H9 (cell line): ENCODE measurements around the gene MAPRE3. TPM values are rescaled to one million over a fixed set of nuclear protein-coding genes. Genes with fewer than 3 reads are reported as not detected.

ENCODE experiments used
- DNase-seq: peaks from one replicate; pipeline ENCODE4 v3.0.0-alpha.2; 2017
- H2AFZ ChIP-seq: one replicate; pipeline ENCODE4 v1.6.1; 2013; ENCODE audit warnings: mild to moderate bottlenecking, low read length, control low read depth, moderate library complexity
- H2AK5ac ChIP-seq: 2 replicates; pipeline ENCODE4 v1.6.1; 2013; ENCODE audit warnings: low read length, control low read depth, mixed read lengths; ENCODE audit not compliant: insufficient read length
- H2BK120ac ChIP-seq: one replicate; pipeline ENCODE4 v1.6.1; 2013; ENCODE audit warnings: low read depth, mild to moderate bottlenecking, low read length, control low read depth, inconsistent platforms; ENCODE audit not compliant: poor library complexity, severe bottlenecking
- H2BK12ac ChIP-seq: 2 replicates; pipeline ENCODE4 v1.6.1; 2013; ENCODE audit warnings: low read length, control low read depth, mixed read lengths, low read depth; ENCODE audit not compliant: insufficient read length
- H2BK15ac ChIP-seq: 2 replicates; pipeline ENCODE4 v1.6.1; 2013; ENCODE audit warnings: low read depth, low read length, control low read depth
- H2BK20ac ChIP-seq: one replicate; pipeline ENCODE4 v1.6.1; 2013; ENCODE audit warnings: low read depth, mild to moderate bottlenecking, low read length, control low read depth, inconsistent platforms; ENCODE audit not compliant: poor library complexity, severe bottlenecking
- H2BK5ac ChIP-seq: 2 replicates; pipeline ENCODE4 v1.6.1; 2013; ENCODE audit warnings: low read length, control low read depth, mixed read lengths; ENCODE audit not compliant: insufficient read length
- H3K14ac ChIP-seq: 2 replicates; pipeline ENCODE4 v1.6.1; 2013; ENCODE audit warnings: low read length, control low read depth; ENCODE audit not compliant: insufficient read depth
- H3K18ac ChIP-seq: 2 replicates; pipeline ENCODE4 v1.6.1; 2013; ENCODE audit warnings: low read depth, mild to moderate bottlenecking, mixed read lengths, low read length, control low read depth; ENCODE audit not compliant: insufficient read length
- H3K23ac ChIP-seq: 2 replicates; pipeline ENCODE4 v1.6.1; 2013; ENCODE audit warnings: low read length, control low read depth, mixed read lengths, low read depth; ENCODE audit not compliant: insufficient read length
- H3K23me2 ChIP-seq: 2 replicates; pipeline ENCODE4 v1.6.1; 2013; ENCODE audit warnings: low read depth, mild to moderate bottlenecking, mixed read lengths, low read length, control low read depth; ENCODE audit not compliant: insufficient read length, poor library complexity, severe bottlenecking
- H3K27ac ChIP-seq: 2 replicates; pipeline ENCODE4 v1.5.1; 2013; ENCODE audit warnings: low read length, control low read depth, mixed read lengths, low read depth; ENCODE audit not compliant: insufficient read length
- H3K27me3 ChIP-seq: 2 replicates; pipeline ENCODE4 v1.6.1; 2013; ENCODE audit warnings: low read length, control low read depth, inconsistent platforms; ENCODE audit not compliant: insufficient read depth
- H3K4ac ChIP-seq: 2 replicates; pipeline ENCODE4 v1.6.1; 2013; ENCODE audit warnings: low read depth, mild to moderate bottlenecking, control low read depth, inconsistent platforms, low read length, moderate library complexity
- H3K4me1 ChIP-seq: 2 replicates; pipeline ENCODE4 v1.6.1; 2013; ENCODE audit warnings: low read length, control low read depth, inconsistent platforms; ENCODE audit not compliant: insufficient read depth
- H3K4me2 ChIP-seq: 2 replicates; pipeline ENCODE4 v1.6.1; 2013; ENCODE audit warnings: low read length, control low read depth, mixed read lengths; ENCODE audit not compliant: insufficient read length, insufficient read depth
- H3K56ac ChIP-seq: 2 replicates; pipeline ENCODE4 v1.6.1; 2013; ENCODE audit warnings: low read depth, mild to moderate bottlenecking, mixed read lengths, low read length, control low read depth; ENCODE audit not compliant: insufficient read length
- H3K79me1 ChIP-seq: 2 replicates; pipeline ENCODE4 v1.6.1; 2013; ENCODE audit warnings: low read depth, mild to moderate bottlenecking, moderate library complexity, low read length, control low read depth, inconsistent platforms; ENCODE audit not compliant: insufficient read depth, poor library complexity, severe bottlenecking
- H3K79me2 ChIP-seq: 2 replicates; pipeline ENCODE4 v1.6.1; 2013; ENCODE audit warnings: low read length, control low read depth, inconsistent platforms; ENCODE audit not compliant: insufficient read depth
- H3K9ac ChIP-seq: 2 replicates; pipeline ENCODE4 v1.6.1; 2013; ENCODE audit warnings: low read length, control low read depth, mixed read lengths; ENCODE audit not compliant: insufficient read length; ENCODE audit errors: extremely low read depth
- H3K9me3 ChIP-seq: one replicate; pipeline ENCODE4 v1.6.1; 2013; ENCODE audit warnings: low read depth, low read length, inconsistent platforms; ENCODE audit not compliant: control insufficient read depth
- H3T11ph ChIP-seq: one replicate; pipeline ENCODE4 v1.6.1; 2013; ENCODE audit warnings: mild to moderate bottlenecking, low read length, control low read depth, inconsistent platforms
- H4K20me1 ChIP-seq: one replicate; pipeline ENCODE4 v1.6.1; 2013; ENCODE audit not compliant: control insufficient read depth, insufficient read length, insufficient read depth
- H4K5ac ChIP-seq: 2 replicates; pipeline ENCODE4 v1.6.1; 2013; ENCODE audit warnings: low read depth, mild to moderate bottlenecking, mixed read lengths, low read length, control low read depth; ENCODE audit not compliant: insufficient read length
- H4K8ac ChIP-seq: replicated peaks from 2 replicates; pipeline ENCODE4 v1.6.1; 2013; ENCODE audit warnings: low read length, control low read depth, mixed read lengths, low read depth; ENCODE audit not compliant: insufficient read length
- H4K91ac ChIP-seq: 2 replicates; pipeline ENCODE4 v1.6.1; 2013; ENCODE audit warnings: low read depth, mild to moderate bottlenecking, moderate library complexity, mixed read lengths, low read length, control low read depth; ENCODE audit not compliant: insufficient read length
- H3K27ac Mint-ChIP-seq, 3 experiments: 2 replicates in 2 of 3; 3 replicates in 1 of 3; pipeline ENCODE4 v1.8.0; 2020 to 2021; ENCODE audit warnings: mixed read lengths in 3 of 3, mild to moderate bottlenecking in 1 of 3, moderate library complexity in 1 of 3
- H3K27me3 Mint-ChIP-seq: 2 replicates; pipeline ENCODE4 v1.8.0; 2021; ENCODE audit warnings: low read depth, mild to moderate bottlenecking, moderate library complexity, mixed read lengths
- H3K36me3 Mint-ChIP-seq, 3 experiments: 2 replicates in 2 of 3; 3 replicates in 1 of 3; pipeline ENCODE4 v1.8.0; 2020 to 2021; ENCODE audit warnings: low read depth in 3 of 3, mixed read lengths in 3 of 3; ENCODE audit not compliant: insufficient read depth in 1 of 3
- H3K4me1 Mint-ChIP-seq, 2 experiments: 2 replicates each; pipeline ENCODE4 v1.8.0; 2020; ENCODE audit warnings: mixed read lengths in 2 of 2
- H3K4me3 Mint-ChIP-seq, 2 experiments: 2 replicates in 1 of 2; 3 replicates in 1 of 2; pipeline ENCODE4 v1.8.0; 2020 to 2021; ENCODE audit warnings: mild to moderate bottlenecking in 2 of 2, mixed read lengths in 2 of 2, moderate library complexity in 1 of 2
- H3K9me3 Mint-ChIP-seq, 2 experiments: 2 replicates in 1 of 2; 3 replicates in 1 of 2; pipeline ENCODE4 v1.8.0; 2020; ENCODE audit warnings: mild to moderate bottlenecking in 2 of 2, mixed read lengths in 2 of 2, moderate library complexity in 1 of 2
- CTCF ChIP-seq: fragments of 200-600 bp; sonication (generic); conservative IDR thresholded peaks from 3 replicates; pipeline ENCODE4 v1.8.0; 2021; ENCODE audit warnings: antibody characterized with exemption, mild to moderate bottlenecking
- WGBS: extraction: QIAGEN DNeasy Blood & Tissue Kit; methylation state at CpG from one replicate; pipeline ENCODE4 v1.1.7; 2013; ENCODE audit warnings: missing lambda C conversion rate, low lambda C conversion rate, mixed read lengths; ENCODE audit not compliant: insufficient read length; ENCODE audit errors: extremely low coverage; 5-methylcytosine and 5-hydroxymethylcytosine counted together
- total RNA-seq: library from RNA; stranded (reverse); gene quantifications from 2 replicates; pipeline ENCODE4 v1.2.1, GENCODE V29; 2021

The MAPRE3 gene
- total RNA-seq, 1 experiment from 2014 or later = 2.0 TPM

GRCh38 chr2:26957534-26957933 is 12.9 kb upstream of the MAPRE3 start:
- H3K27ac Mint-ChIP-seq = no peak overlapping the region
- Histone ChIP-seq H3K4me2 (no peak overlapping the region), H3K4ac (no peak overlapping the region), H3T11ph (no peak overlapping the region), H2BK15ac (no peak overlapping the region), H3K27me3 (no peaks in the 10 kb centered on the region; the same call in 1 of the 2 replicates), H2BK20ac (no peak overlapping the region), H4K20me1 (no peaks in the 10 kb centered on the region), H3K9ac (no peak overlapping the region), H3K27ac (no peak overlapping the region), H4K5ac (no peak overlapping the region), H3K79me1 (no peaks in the 10 kb centered on the region), H2AFZ (no peak overlapping the region), H4K91ac (no peak overlapping the region), H3K23ac (no peak overlapping the region), H3K9me3 (no peaks in the 10 kb centered on the region), H3K79me2 (no peaks in the 10 kb centered on the region), H2BK120ac (no peak overlapping the region), H2BK5ac (no peak overlapping the region), H3K56ac (no peak overlapping the region), H3K4me1 (no peaks in the 10 kb centered on the region), H4K8ac (no peak overlapping the region), H3K14ac (no peak overlapping the region), H3K23me2 (no peaks in the 10 kb centered on the region), H3K18ac (no peak overlapping the region), H2BK12ac (no peak overlapping the region), H2AK5ac (no peak overlapping the region)
- H3K9me3 Mint-ChIP-seq = no peaks in the 10 kb centered on the region
- no peak overlapping the region for H3K4me3 Mint-ChIP-seq
- no CpG with 5 or more reads among the region's 3 CpGs for WGBS
- DNase-seq = no peak
- TF ChIP-seq CTCF = no peak
- H3K27me3 Mint-ChIP-seq = peaks cover 43% of the 10 kb centered on the region
- H3K4me1 Mint-ChIP-seq = peaks cover 2% of the 10 kb centered on the region in 2 experiments; a peak in 2 of 4 replicates
- no peaks in the 10 kb centered on the region for H3K36me3 Mint-ChIP-seq
